GM18907 (cell line): Measurements from ENCODE around the gene AK4.

Source experiments
- ATAC-seq: cut with Tn5 transposase; IDR thresholded peaks from one replicate; pipeline ENCODE4 v1.9.1; 2021; ENCODE audit warnings: mild to moderate bottlenecking, moderate library complexity; ENCODE audit not compliant: unreplicated experiment

Gene AK4

GRCh38 chr1:65269612-65270011, 121.6 kb downstream of the AK4 start:
- no peak for ATAC-seq

- ATAC-seq = no peak
Measured at GRCh38 chr1:65276197-65276939, 128.4 kb downstream of the AK4 start.

GRCh38 chr1:65277605-65278347, 129.8 kb downstream of the AK4 start:
- ATAC-seq = no peak

- ATAC-seq = no peak
Measured at GRCh38 chr1:65278376-65279069, 130.5 kb downstream of the AK4 start.

GRCh38 chr1:65279070-65279779, 131.2 kb downstream of the AK4 start:
- no peak for ATAC-seq
